GM19452 (cell line): ENCODE measurements around the gene CLCC1.

ENCODE experiments used
- ATAC-seq: cut with Tn5 transposase; IDR thresholded peaks from one replicate; pipeline ENCODE4 v1.9.1; 2021; ENCODE audit not compliant: unreplicated experiment

The CLCC1 gene

DNA sequence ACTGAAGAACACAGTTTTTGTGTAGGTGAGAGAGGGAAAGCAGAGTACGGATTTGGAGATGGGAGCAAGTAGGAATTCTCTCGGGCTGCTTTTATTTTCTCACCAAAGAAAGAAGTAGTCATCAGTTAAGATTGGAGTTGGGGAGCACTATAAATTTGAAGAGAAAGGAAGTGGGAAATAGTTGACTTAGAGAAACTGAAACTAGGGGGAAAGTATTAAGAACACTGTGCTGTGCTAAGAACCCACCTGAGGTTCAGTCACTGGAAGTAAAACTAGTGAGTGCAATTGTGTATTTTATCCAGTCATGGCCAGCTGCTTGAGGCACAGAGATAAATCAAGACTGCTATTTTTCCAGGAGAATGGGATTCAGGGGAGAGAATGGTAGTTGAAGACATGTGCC, 37.4 kb downstream of the CLCC1 start:
- ATAC-seq: no peak

DNA sequence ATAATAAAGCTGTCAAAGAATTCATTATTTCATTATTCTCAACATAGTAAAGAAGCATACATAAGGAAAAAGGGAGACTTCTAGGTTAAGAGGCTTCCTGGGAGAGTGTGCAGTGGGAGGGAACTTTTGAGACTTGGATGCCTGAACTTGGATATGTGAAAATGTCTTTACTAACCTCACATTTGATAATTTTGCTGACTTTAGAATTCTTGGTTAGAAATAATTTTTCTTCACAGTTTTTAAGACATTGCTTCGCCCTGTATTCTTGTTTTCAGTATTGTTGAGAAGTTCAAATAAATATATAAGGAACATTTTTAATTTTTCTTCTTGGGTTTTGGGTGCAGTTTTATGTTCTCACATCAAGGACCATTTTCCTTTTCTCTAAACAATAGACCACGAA, 46.5 kb downstream of the CLCC1 start:
- no peak for ATAC-seq
